ACC112 (cell line): ENCODE measurements around the gene ASTE1.

ENCODE experiments used
- H2AFZ ChIP-seq: fragments of 200-600 bp; sonication (generic); one replicate; pipeline ENCODE4 v1.6.0; 2017; ENCODE audit warnings: antibody characterized with exemption, low read length; ENCODE audit not compliant: unreplicated experiment
- H3K27ac ChIP-seq: fragments of 200-600 bp; sonication (generic); 2 replicates; pipeline ENCODE4 v1.5.1; 2014; ENCODE audit warnings: low read depth, mild to moderate bottlenecking, antibody characterized with exemption, low read length, moderate library complexity
- H3K27me3 ChIP-seq: fragments of 200-600 bp; sonication (generic); 2 replicates; pipeline ENCODE4 v1.6.1; 2014; ENCODE audit warnings: mild to moderate bottlenecking, antibody characterized with exemption, low read length, moderate library complexity, mixed read lengths; ENCODE audit not compliant: insufficient read depth
- H3K36me3 ChIP-seq: fragments of 200-600 bp; sonication (generic); 2 replicates; pipeline ENCODE4 v1.6.1; 2016; ENCODE audit warnings: mild to moderate bottlenecking, antibody characterized with exemption, low read length, moderate library complexity, mixed read lengths; ENCODE audit not compliant: insufficient read depth
- H3K4me1 ChIP-seq: fragments of 200-600 bp; sonication (generic); one replicate; pipeline ENCODE4 v1.6.1; 2016; ENCODE audit warnings: low read length, mixed read lengths; ENCODE audit not compliant: insufficient read depth, unreplicated experiment, control insufficient read depth
- H3K4me3 ChIP-seq: fragments of 200-600 bp; sonication (generic); 2 replicates; pipeline ENCODE4 v1.5.1; 2014; ENCODE audit warnings: mild to moderate bottlenecking, low read depth, low read length
- H3K79me2 ChIP-seq: fragments of 200-600 bp; sonication (generic); one replicate; pipeline ENCODE4 v1.6.0; 2016; ENCODE audit warnings: low read length; ENCODE audit not compliant: control insufficient read depth, unreplicated experiment, insufficient read depth

ASTE1 gene

GRCh38 chr3:131038326-131038725 lies 11.7 kb upstream of the ASTE1 start:
- no peaks in the 10 kb centered on the region for H3K27me3 ChIP-seq
- no peaks in the 10 kb centered on the region for H3K36me3 ChIP-seq
- H3K4me3 ChIP-seq, result no peak overlapping the region
- H3K27ac ChIP-seq, result no peak overlapping the region
- H2AFZ ChIP-seq, result no peak overlapping the region
- H3K4me1 ChIP-seq, result peaks cover 18% of the 10 kb centered on the region
- no peaks in the 10 kb centered on the region for H3K79me2 ChIP-seq

GRCh38 chr3:131036986-131037385 lies 10.4 kb upstream of the ASTE1 start:
- Histone ChIP-seq H3K4me1 (peaks cover 18% of the 10 kb centered on the region), H2AFZ (no peak overlapping the region), H3K79me2 (no peaks in the 10 kb centered on the region), H3K36me3 (no peaks in the 10 kb centered on the region), H3K27ac (no peak overlapping the region), H3K27me3 (no peaks in the 10 kb centered on the region), H3K4me3 (no peak overlapping the region)

GRCh38 chr3:131036200-131036816 lies 9.7 kb upstream of the ASTE1 start:
- no peak overlapping the region for H2AFZ ChIP-seq
- H3K36me3 ChIP-seq, result no peaks in the 10 kb centered on the region
- H3K27ac ChIP-seq, result no peak overlapping the region
- no peaks in the 10 kb centered on the region for H3K79me2 ChIP-seq
- no peaks in the 10 kb centered on the region for H3K27me3 ChIP-seq
- peaks cover 18% of the 10 kb centered on the region for H3K4me1 ChIP-seq
- H3K4me3 ChIP-seq, result no peak overlapping the region

- Histone ChIP-seq H3K27me3 (no peaks in the 10 kb centered on the region), H2AFZ (no peak overlapping the region)
These were observed 7.0 kb upstream of the ASTE1 start for GRCh38 chr3:131033480-131034080.

GRCh38 chr3:131031660-131032059 lies 5.0 kb upstream of the ASTE1 start:
- no peak overlapping the region for H3K27ac ChIP-seq

More at GRCh38 chr3:131033480-131034080, 7.0 kb upstream of the ASTE1 start:
- H3K4me3 ChIP-seq, result no peak overlapping the region
- H3K4me1 ChIP-seq, result peaks cover 18% of the 10 kb centered on the region
- no peaks in the 10 kb centered on the region for H3K79me2 ChIP-seq
- H3K36me3 ChIP-seq, result no peaks in the 10 kb centered on the region
- no peak overlapping the region for H3K27ac ChIP-seq

GRCh38 chr3:131028844-131029243 lies 2.2 kb upstream of the ASTE1 start:
- Histone ChIP-seq H3K27ac (no peak overlapping the region), H3K36me3 (0 out of 2 replicates have a peak, but pooled peaks cover 9% of the 10 kb centered on the region), H3K79me2 (no peaks in the 10 kb centered on the region), H2AFZ (no peak overlapping the region), H3K27me3 (no peaks in the 10 kb centered on the region), H3K4me1 (peaks cover 10% of the 10 kb centered on the region), H3K4me3 (no peak overlapping the region)

More at GRCh38 chr3:131031660-131032059, 5.0 kb upstream of the ASTE1 start:
- Histone ChIP-seq H3K4me3 (no peak overlapping the region), H3K27me3 (no peaks in the 10 kb centered on the region), H3K4me1 (peaks cover 12% of the 10 kb centered on the region), H3K36me3 (no peaks in the 10 kb centered on the region), H3K79me2 (no peaks in the 10 kb centered on the region), H2AFZ (no peak overlapping the region)

GRCh38 chr3:131025539-131025938 lies 1.1 kb downstream of the ASTE1 start:
- peak overlapping the region; percentile 84 for H3K4me3 ChIP-seq
- no peaks in the 10 kb centered on the region for H3K27me3 ChIP-seq
- no peaks in the 10 kb centered on the region for H3K79me2 ChIP-seq
- H3K27ac ChIP-seq, result no peak overlapping the region
- H3K4me1 ChIP-seq, result peaks cover 10% of the 10 kb centered on the region
- no peak overlapping the region for H2AFZ ChIP-seq
- peaks cover 12% of the 10 kb centered on the region; the same call in 1 of the 2 replicates for H3K36me3 ChIP-seq

- H3K4me3 ChIP-seq, result no peak overlapping the region
- H2AFZ ChIP-seq, result no peak overlapping the region
- no peaks in the 10 kb centered on the region for H3K79me2 ChIP-seq
- no peaks in the 10 kb centered on the region for H3K27me3 ChIP-seq
- H3K36me3 ChIP-seq, result peaks cover 29% of the 10 kb centered on the region; the same call in 1 of the 2 replicates
- no peak overlapping the region for H3K27ac ChIP-seq
- peaks cover 2% of the 10 kb centered on the region for H3K4me1 ChIP-seq
These were observed 6.4 kb downstream of the ASTE1 start for GRCh38 chr3:131020122-131020693.

GRCh38 chr3:131018970-131019369 lies 7.7 kb downstream of the ASTE1 start:
- Histone ChIP-seq H3K36me3 (peaks cover 33% of the 10 kb centered on the region), H3K4me3 (no peak overlapping the region), H3K27me3 (no peaks in the 10 kb centered on the region), H3K4me1 (no peaks in the 10 kb centered on the region), H2AFZ (no peak overlapping the region), H3K79me2 (no peaks in the 10 kb centered on the region), H3K27ac (no peak overlapping the region)

- H3K27me3 ChIP-seq, result no peaks in the 10 kb centered on the region
- H3K4me1 ChIP-seq, result no peaks in the 10 kb centered on the region
- H3K27ac ChIP-seq, result no peak overlapping the region
- no peak overlapping the region for H2AFZ ChIP-seq
- H3K36me3 ChIP-seq, result peaks cover 37% of the 10 kb centered on the region
- no peaks in the 10 kb centered on the region for H3K79me2 ChIP-seq
- no peak overlapping the region for H3K4me3 ChIP-seq
These were observed 16.9 kb downstream of the ASTE1 start for GRCh38 chr3:131009698-131010097.

GRCh38 chr3:131008326-131008725 lies 18.3 kb downstream of the ASTE1 start:
- Histone ChIP-seq H3K36me3 (peaks cover 23% of the 10 kb centered on the region), H3K79me2 (no peaks in the 10 kb centered on the region), H3K27ac (no peak overlapping the region), H3K4me3 (no peak overlapping the region), H3K4me1 (peaks cover 5% of the 10 kb centered on the region), H3K27me3 (no peaks in the 10 kb centered on the region), H2AFZ (no peak overlapping the region)
